ENCODE measurements around the gene CETP. TPM values are rescaled to one million over a fixed set of nuclear protein-coding genes. Genes with fewer than 3 reads are reported as not detected.

The CETP gene
- total RNA-seq, 1 donor from 2014 or later, result not detected

- Histone ChIP-seq H4K20me1 (ENCODE audit: insufficient read depth, low read length) (no peaks in the 10 kb centered on the region), H3K27me3 (ENCODE audit: insufficient read depth, low read length) (no peaks in the 10 kb centered on the region), H3K27ac (ENCODE audit: low read depth, low read length) (peak overlapping the region; percentile 54), H3K4me3 (ENCODE audit: insufficient read depth, low read depth, low read length) (no peak overlapping the region), H3K4me1 (ENCODE audit: insufficient read depth, low read length) (peaks cover 12% of the 10 kb centered on the region), H3K36me3 (ENCODE audit: insufficient read depth, low read length) (peaks cover 3% of the 10 kb centered on the region), H3K79me2 (ENCODE audit: insufficient read depth, low read length) (no peaks in the 10 kb centered on the region), H3K9me3 (ENCODE audit: insufficient read depth, low read depth, low read length) (no peaks in the 10 kb centered on the region), H3K4me2 (ENCODE audit: low read length) (peak overlapping the region; percentile 45), H3K9ac (ENCODE audit: low read length) (peak overlapping the region; percentile 50), H2AFZ (ENCODE audit: low read depth, low read length) (no peak overlapping the region)
- TF ChIP-seq CTCF (IDR thresholded peaks at IDR 0.05; ENCODE audit: insufficient read depth, low read depth, low read length), result no peak
- no peak for TF ChIP-seq EZH2 (IDR thresholded peaks at IDR 0.05; ENCODE audit: insufficient read depth, low read length)
- peaks cover 2% of the 10 kb centered on the region for H3K9me3 Mint-ChIP-seq (ENCODE audit: unreplicated experiment)
- no peak overlapping the region for H3K4me3 Mint-ChIP-seq (ENCODE audit: unreplicated experiment)
- H3K36me3 Mint-ChIP-seq (ENCODE audit: low read depth, unreplicated experiment), result peaks cover 19% of the 10 kb centered on the region
- peak overlapping the region; percentile 81 for H3K27ac Mint-ChIP-seq (ENCODE audit: unreplicated experiment)
- H3K4me1 Mint-ChIP-seq (ENCODE audit: low read depth, unreplicated experiment), result peaks cover 37% of the 10 kb centered on the region
- DNase-seq (ENCODE audit: low read depth) (peak; percentile 89), FAIRE-seq (no peak)
- no peaks in the 10 kb centered on the region for H3K27me3 Mint-ChIP-seq (ENCODE audit: low read depth, unreplicated experiment)
Observed at GRCh38 chr16:57029161-57030160, 67.7 kb downstream of the CETP start.

GRCh38 chr16:57030346-57030902 is 68.7 kb downstream of the CETP start:
- peaks cover 37% of the 10 kb centered on the region for H3K4me1 Mint-ChIP-seq (ENCODE audit: low read depth, unreplicated experiment)
- H3K27ac Mint-ChIP-seq (ENCODE audit: unreplicated experiment), result no peak overlapping the region
- Histone ChIP-seq H2AFZ (ENCODE audit: low read depth, low read length) (no peak overlapping the region), H3K27me3 (ENCODE audit: insufficient read depth, low read length) (no peaks in the 10 kb centered on the region), H3K4me1 (ENCODE audit: insufficient read depth, low read length) (peaks cover 12% of the 10 kb centered on the region), H3K4me2 (ENCODE audit: low read length) (no peak overlapping the region), H3K4me3 (ENCODE audit: insufficient read depth, low read depth, low read length) (no peak overlapping the region), H4K20me1 (ENCODE audit: insufficient read depth, low read length) (no peaks in the 10 kb centered on the region), H3K27ac (ENCODE audit: low read depth, low read length) (no peak overlapping the region), H3K9me3 (ENCODE audit: insufficient read depth, low read depth, low read length) (no peaks in the 10 kb centered on the region), H3K79me2 (ENCODE audit: insufficient read depth, low read length) (no peaks in the 10 kb centered on the region), H3K36me3 (ENCODE audit: insufficient read depth, low read length) (peaks cover 3% of the 10 kb centered on the region), H3K9ac (ENCODE audit: low read length) (no peak overlapping the region)
- no peak for TF ChIP-seq EZH2 (IDR thresholded peaks at IDR 0.05; ENCODE audit: insufficient read depth, low read length)
- no peak for TF ChIP-seq CTCF (IDR thresholded peaks at IDR 0.05; ENCODE audit: insufficient read depth, low read depth, low read length)
- peaks cover 4% of the 10 kb centered on the region for H3K27me3 Mint-ChIP-seq (ENCODE audit: low read depth, unreplicated experiment)
- H3K9me3 Mint-ChIP-seq (ENCODE audit: unreplicated experiment), result peaks cover 2% of the 10 kb centered on the region
- DNase-seq (ENCODE audit: low read depth), result no peak
- FAIRE-seq, result no peak
- H3K4me3 Mint-ChIP-seq (ENCODE audit: unreplicated experiment), result no peak overlapping the region
- peaks cover 19% of the 10 kb centered on the region for H3K36me3 Mint-ChIP-seq (ENCODE audit: low read depth, unreplicated experiment)

Data from astrocyte (in vitro differentiated cells and primary cell).